SJCRH30 (cell line): ENCODE data around the gene KDM4B. TPM values are rescaled to one million over a fixed set of nuclear protein-coding genes. Genes with fewer than 3 reads are reported as not detected.
A peak's percentile ranks its signal among the peaks of the same experiment; 100 is the strongest.

Experiments
- DNase-seq, 2 experiments: peaks; one replicate each; pipeline ENCODE4 v3.0.0-alpha.2; 2015 to 2020
- H3K27ac ChIP-seq: fragments of 250-450 bp; sonication (Bioruptor Pico); 2 replicates; pipeline ENCODE4 v1.5.1; 2020; ENCODE audit warnings: mild to moderate bottlenecking, moderate library complexity
- H3K27me3 ChIP-seq: fragments of 250-450 bp; sonication (Bioruptor Pico); 2 replicates; pipeline ENCODE4 v1.5.1; 2020; ENCODE audit warnings: mild to moderate bottlenecking, moderate library complexity
- H3K36me3 ChIP-seq: fragments of 250-450 bp; sonication (Bioruptor Pico); 2 replicates; pipeline ENCODE4 v1.5.1; 2020; ENCODE audit warnings: mild to moderate bottlenecking, moderate library complexity
- H3K4me1 ChIP-seq: fragments of 250-450 bp; sonication (Bioruptor Pico); 2 replicates; pipeline ENCODE4 v1.5.1; 2020; ENCODE audit warnings: mild to moderate bottlenecking, moderate library complexity
- H3K4me3 ChIP-seq: fragments of 250-450 bp; sonication (Bioruptor Pico); 2 replicates; pipeline ENCODE4 v1.5.1; 2020; ENCODE audit warnings: mild to moderate bottlenecking, moderate library complexity
- H3K9me3 ChIP-seq: fragments of 250-450 bp; sonication (Bioruptor Pico); replicated peaks from 2 replicates; pipeline ENCODE4 v1.5.1; 2020; ENCODE audit warnings: mild to moderate bottlenecking, moderate library complexity
- total RNA-seq: library from RNA; depleted of rRNA; stranded (reverse); fragments of >200 nt; shearing (Covaris generic); gene quantifications from 2 replicates; pipeline ENCODE4 v1.2.3, GENCODE V29; 2014

KDM4B gene
- total RNA-seq, 1 experiment from 2014 or later = 16.2 TPM

GRCh38 chr19:5097959-5098623, 129.2 kb downstream of the KDM4B start:
- H3K4me1 ChIP-seq = peaks cover 19% of the 10 kb centered on the region; the same call in 1 of the 2 replicates

GRCh38 chr19:5098646-5099045, 129.7 kb downstream of the KDM4B start:
- H3K4me3 ChIP-seq = no peak overlapping the region
- no peak overlapping the region for H3K27ac ChIP-seq
- DNase-seq = no peak
- no peaks in the 10 kb centered on the region for H3K27me3 ChIP-seq
- H3K4me1 ChIP-seq = peaks cover 15% of the 10 kb centered on the region; the same call in 1 of the 2 replicates
- H3K36me3 ChIP-seq = no peaks in the 10 kb centered on the region
- H3K9me3 ChIP-seq = peaks cover 7% of the 10 kb centered on the region; the same call in 1 of the 2 replicates

More at GRCh38 chr19:5097959-5098623, 129.2 kb downstream of the KDM4B start:
- no peak for DNase-seq
- H3K36me3 ChIP-seq = no peaks in the 10 kb centered on the region
- no peak overlapping the region for H3K27ac ChIP-seq
- H3K9me3 ChIP-seq = peaks cover 7% of the 10 kb centered on the region; the same call in 1 of the 2 replicates
- H3K27me3 ChIP-seq = no peaks in the 10 kb centered on the region
- H3K4me3 ChIP-seq = no peak overlapping the region

- H3K4me3 ChIP-seq = no peak overlapping the region
- no peak for DNase-seq
- peaks cover 7% of the 10 kb centered on the region; the same call in 1 of the 2 replicates for H3K9me3 ChIP-seq
- peaks cover 8% of the 10 kb centered on the region; the same call in 1 of the 2 replicates for H3K4me1 ChIP-seq
- H3K27ac ChIP-seq = no peak overlapping the region
- no peaks in the 10 kb centered on the region for H3K36me3 ChIP-seq
- H3K27me3 ChIP-seq = no peaks in the 10 kb centered on the region
These were observed 130.8 kb downstream of the KDM4B start for GRCh38 chr19:5099701-5100221.

- no peak overlapping the region for H3K27ac ChIP-seq
- no peaks in the 10 kb centered on the region for H3K36me3 ChIP-seq
- peaks cover 8% of the 10 kb centered on the region; the same call in 1 of the 2 replicates for H3K4me1 ChIP-seq
These were observed 133.0 kb downstream of the KDM4B start for GRCh38 chr19:5101871-5102270.

GRCh38 chr19:5102520-5102919, 133.6 kb downstream of the KDM4B start:
- Histone ChIP-seq H3K27me3 (no peaks in the 10 kb centered on the region), H3K9me3 (peaks cover 7% of the 10 kb centered on the region; the same call in 1 of the 2 replicates), H3K4me3 (no peak overlapping the region), H3K4me1 (peaks cover 8% of the 10 kb centered on the region; the same call in 1 of the 2 replicates), H3K27ac (no peak overlapping the region), H3K36me3 (no peaks in the 10 kb centered on the region)
- DNase-seq = no peak

More at GRCh38 chr19:5101871-5102270, 133.0 kb downstream of the KDM4B start:
- no peak overlapping the region for H3K4me3 ChIP-seq
- peaks cover 7% of the 10 kb centered on the region; the same call in 1 of the 2 replicates for H3K9me3 ChIP-seq
- DNase-seq = no peak
- H3K27me3 ChIP-seq = no peaks in the 10 kb centered on the region

- Histone ChIP-seq H3K9me3 (peaks cover 7% of the 10 kb centered on the region; the same call in 1 of the 2 replicates), H3K4me3 (no peak overlapping the region), H3K4me1 (peaks cover 8% of the 10 kb centered on the region; the same call in 1 of the 2 replicates), H3K27ac (no peak overlapping the region), H3K36me3 (no peaks in the 10 kb centered on the region), H3K27me3 (no peaks in the 10 kb centered on the region)
- peak; percentile 49 for DNase-seq
These were observed 134.3 kb downstream of the KDM4B start for GRCh38 chr19:5103061-5103701.

GRCh38 chr19:5103812-5104410, 135.0 kb downstream of the KDM4B start:
- no peak for DNase-seq
- Histone ChIP-seq H3K36me3 (no peaks in the 10 kb centered on the region), H3K27ac (no peak overlapping the region), H3K4me3 (no peak overlapping the region), H3K4me1 (peaks cover 8% of the 10 kb centered on the region; the same call in 1 of the 2 replicates), H3K9me3 (peaks cover 5% of the 10 kb centered on the region; the same call in 1 of the 2 replicates), H3K27me3 (no peaks in the 10 kb centered on the region)

GRCh38 chr19:5104871-5105351, 136.0 kb downstream of the KDM4B start:
- Histone ChIP-seq H3K9me3 (no peaks in the 10 kb centered on the region; the same call in 1 of the 2 replicates), H3K27ac (no peak overlapping the region), H3K4me1 (peaks cover 8% of the 10 kb centered on the region; the same call in 1 of the 2 replicates), H3K27me3 (no peaks in the 10 kb centered on the region), H3K4me3 (no peak overlapping the region), H3K36me3 (no peaks in the 10 kb centered on the region)
- no peak for DNase-seq

- no peak overlapping the region for H3K27ac ChIP-seq
- no peaks in the 10 kb centered on the region for H3K36me3 ChIP-seq
- no peaks in the 10 kb centered on the region for H3K9me3 ChIP-seq
- no peaks in the 10 kb centered on the region for H3K27me3 ChIP-seq
- peaks cover 8% of the 10 kb centered on the region; the same call in 1 of the 2 replicates for H3K4me1 ChIP-seq
- H3K4me3 ChIP-seq = no peak overlapping the region
- no peak for DNase-seq
These were observed 137.3 kb downstream of the KDM4B start for GRCh38 chr19:5106191-5106726.

- H3K4me3 ChIP-seq = no peak overlapping the region
- H3K27me3 ChIP-seq = no peaks in the 10 kb centered on the region
- H3K4me1 ChIP-seq = peaks cover 8% of the 10 kb centered on the region; the same call in 1 of the 2 replicates
- H3K36me3 ChIP-seq = no peaks in the 10 kb centered on the region
- no peak overlapping the region for H3K27ac ChIP-seq
- H3K9me3 ChIP-seq = no peaks in the 10 kb centered on the region
- no peak for DNase-seq
These were observed 138.1 kb downstream of the KDM4B start for GRCh38 chr19:5106971-5107370.

- Histone ChIP-seq H3K27ac (no peak overlapping the region), H3K36me3 (no peaks in the 10 kb centered on the region), H3K9me3 (no peaks in the 10 kb centered on the region), H3K27me3 (no peaks in the 10 kb centered on the region), H3K4me3 (no peak overlapping the region), H3K4me1 (peaks cover 8% of the 10 kb centered on the region; the same call in 1 of the 2 replicates)
- DNase-seq = no peak
These were observed 138.7 kb downstream of the KDM4B start for GRCh38 chr19:5107432-5108122.

- H3K27ac ChIP-seq = no peak overlapping the region
- H3K4me1 ChIP-seq = peaks cover 4% of the 10 kb centered on the region; the same call in 1 of the 2 replicates
- DNase-seq = no peak
- no peaks in the 10 kb centered on the region for H3K9me3 ChIP-seq
- H3K4me3 ChIP-seq = no peak overlapping the region
- no peaks in the 10 kb centered on the region for H3K27me3 ChIP-seq
- no peaks in the 10 kb centered on the region for H3K36me3 ChIP-seq
These were observed 139.2 kb downstream of the KDM4B start for GRCh38 chr19:5108123-5108596.

GRCh38 chr19:5108866-5109265, 140.0 kb downstream of the KDM4B start:
- Histone ChIP-seq H3K36me3 (no peaks in the 10 kb centered on the region), H3K9me3 (no peaks in the 10 kb centered on the region), H3K4me3 (no peak overlapping the region), H3K4me1 (no peaks in the 10 kb centered on the region; the same call in 1 of the 2 replicates), H3K27me3 (no peaks in the 10 kb centered on the region), H3K27ac (no peak overlapping the region)
- DNase-seq = no peak

GRCh38 chr19:5109560-5109959, 140.6 kb downstream of the KDM4B start:
- H3K4me3 ChIP-seq = no peak overlapping the region
- no peak overlapping the region for H3K27ac ChIP-seq
- no peak for DNase-seq
- no peaks in the 10 kb centered on the region for H3K4me1 ChIP-seq
- H3K27me3 ChIP-seq = no peaks in the 10 kb centered on the region
- H3K9me3 ChIP-seq = no peaks in the 10 kb centered on the region
- H3K36me3 ChIP-seq = no peaks in the 10 kb centered on the region
